A673 (cell line): ENCODE measurements around the gene UGT1A1.

Experiments
- EZH2 ChIP-seq: fragments of 200-600 bp; sonication (generic); IDR thresholded peaks from 2 replicates; pipeline ENCODE4 v1.6.1; 2017; ENCODE audit warnings: borderline replicate concordance, low read depth, mild to moderate bottlenecking, mixed read lengths, antibody characterized with exemption, low read length; ENCODE audit not compliant: poor library complexity, severe bottlenecking
- TF ChIP-seq, protein P1 (sequence below): fragments of 300-800, 200-600 bp; sonication (generic); conservative IDR thresholded peaks from 2 replicates; pipeline ENCODE4 v1.5.1; 2017; ENCODE audit warnings: low read depth, mild to moderate bottlenecking, antibody characterized with exemption, low read length, moderate library complexity, mixed read lengths

GRCh38 chr2:233816334-233816733, 56.3 kb downstream of the UGT1A1 start:
- TF ChIP-seq, protein P1, sequence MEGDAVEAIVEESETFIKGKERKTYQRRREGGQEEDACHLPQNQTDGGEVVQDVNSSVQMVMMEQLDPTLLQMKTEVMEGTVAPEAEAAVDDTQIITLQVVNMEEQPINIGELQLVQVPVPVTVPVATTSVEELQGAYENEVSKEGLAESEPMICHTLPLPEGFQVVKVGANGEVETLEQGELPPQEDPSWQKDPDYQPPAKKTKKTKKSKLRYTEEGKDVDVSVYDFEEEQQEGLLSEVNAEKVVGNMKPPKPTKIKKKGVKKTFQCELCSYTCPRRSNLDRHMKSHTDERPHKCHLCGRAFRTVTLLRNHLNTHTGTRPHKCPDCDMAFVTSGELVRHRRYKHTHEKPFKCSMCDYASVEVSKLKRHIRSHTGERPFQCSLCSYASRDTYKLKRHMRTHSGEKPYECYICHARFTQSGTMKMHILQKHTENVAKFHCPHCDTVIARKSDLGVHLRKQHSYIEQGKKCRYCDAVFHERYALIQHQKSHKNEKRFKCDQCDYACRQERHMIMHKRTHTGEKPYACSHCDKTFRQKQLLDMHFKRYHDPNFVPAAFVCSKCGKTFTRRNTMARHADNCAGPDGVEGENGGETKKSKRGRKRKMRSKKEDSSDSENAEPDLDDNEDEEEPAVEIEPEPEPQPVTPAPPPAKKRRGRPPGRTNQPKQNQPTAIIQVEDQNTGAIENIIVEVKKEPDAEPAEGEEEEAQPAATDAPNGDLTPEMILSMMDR = no peak
- no peak for TF ChIP-seq EZH2
